Measurements from ENCODE around the gene DENND4A. TPM values are rescaled to one million over a fixed set of nuclear protein-coding genes. Genes with fewer than 3 reads are reported as not detected.

Gene DENND4A
- total and polyA plus RNA-seq, 9 of the 15 experiments (the other 6 are each of a cell fraction or from before 2014, with no cell fraction given): 6.8 to 32.3 (median 19.9) TPM

DNA sequence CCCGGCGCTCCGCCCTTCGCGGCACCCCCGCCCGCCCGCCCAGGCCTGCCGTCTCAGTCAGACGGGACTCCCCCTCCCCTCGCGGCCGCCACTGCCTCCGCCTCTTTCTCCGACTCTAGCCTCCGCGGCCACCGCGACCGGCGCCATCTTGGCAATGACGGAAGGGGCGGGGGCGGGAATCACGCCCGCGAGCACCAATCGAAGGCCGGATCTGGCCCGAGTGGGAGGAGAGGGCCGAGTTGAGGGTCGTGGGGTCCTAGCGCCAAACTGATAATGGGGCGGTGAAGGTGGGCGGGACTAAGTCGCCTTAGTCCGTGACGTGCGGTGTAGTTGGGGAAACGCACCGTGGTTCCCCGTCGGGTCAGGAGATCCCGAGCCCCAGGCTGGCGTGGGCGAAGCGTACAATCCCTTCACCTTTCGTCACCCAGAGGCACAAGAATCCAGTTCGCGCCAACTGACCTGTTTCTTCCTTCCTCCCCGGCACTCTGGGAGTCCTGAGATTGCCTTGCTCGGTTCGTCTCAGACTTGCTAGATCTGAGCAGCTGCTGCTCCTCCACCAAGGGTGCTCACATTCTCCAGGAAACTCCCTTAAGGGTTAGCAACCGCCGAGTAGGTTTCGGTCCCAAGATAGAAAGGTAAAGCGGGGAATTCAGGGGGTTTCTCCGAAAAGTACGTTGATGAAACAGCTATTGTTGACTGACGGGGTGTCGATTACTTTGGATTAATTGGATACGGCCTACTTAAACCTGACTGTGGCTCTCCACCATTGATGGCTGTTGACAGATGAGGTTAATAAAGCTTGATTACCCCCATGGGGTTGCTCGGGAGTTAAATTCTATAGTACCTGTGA, at the start of gene DENND4A (continued):
- TF ChIP-seq, protein P1, sequence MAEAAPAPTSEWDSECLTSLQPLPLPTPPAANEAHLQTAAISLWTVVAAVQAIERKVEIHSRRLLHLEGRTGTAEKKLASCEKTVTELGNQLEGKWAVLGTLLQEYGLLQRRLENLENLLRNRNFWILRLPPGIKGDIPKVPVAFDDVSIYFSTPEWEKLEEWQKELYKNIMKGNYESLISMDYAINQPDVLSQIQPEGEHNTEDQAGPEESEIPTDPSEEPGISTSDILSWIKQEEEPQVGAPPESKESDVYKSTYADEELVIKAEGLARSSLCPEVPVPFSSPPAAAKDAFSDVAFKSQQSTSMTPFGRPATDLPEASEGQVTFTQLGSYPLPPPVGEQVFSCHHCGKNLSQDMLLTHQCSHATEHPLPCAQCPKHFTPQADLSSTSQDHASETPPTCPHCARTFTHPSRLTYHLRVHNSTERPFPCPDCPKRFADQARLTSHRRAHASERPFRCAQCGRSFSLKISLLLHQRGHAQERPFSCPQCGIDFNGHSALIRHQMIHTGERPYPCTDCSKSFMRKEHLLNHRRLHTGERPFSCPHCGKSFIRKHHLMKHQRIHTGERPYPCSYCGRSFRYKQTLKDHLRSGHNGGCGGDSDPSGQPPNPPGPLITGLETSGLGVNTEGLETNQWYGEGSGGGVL (CRISPR knock-in tag; IDR thresholded peaks at IDR 0.05): no peak
- TF ChIP-seq CHCHD3 (CRISPR knock-in tag; IDR thresholded peaks at IDR 0.05): no peak
- peak; percentile 91 for TF ChIP-seq HMGN3 (IDR thresholded peaks at IDR 0.05; ENCODE audit: borderline replicate concordance, extremely low read depth, insufficient read length, low read depth, low read length)
- TF ChIP-seq YY1 (IDR thresholded peaks at IDR 0.05; ENCODE audit: borderline replicate concordance in 1 of 3, control insufficient read depth in 1 of 3, extremely low read depth in 1 of 3, insufficient read depth in 3 of 3, insufficient read length in 1 of 3, insufficient replicate concordance in 2 of 3, low read depth in 1 of 3, low read length in 2 of 3): peak; percentile 85 to 97 (median 97)
- no peak for TF ChIP-seq RBM39 (optimal IDR thresholded peaks at IDR 0.05; ENCODE audit: low read depth, low read length)
- TF ChIP-seq PHF8 (IDR thresholded peaks at IDR 0.05; ENCODE audit: borderline replicate concordance, low read length): peak; percentile 79
- no peak for TF ChIP-seq ZNF77 (CRISPR knock-in tag; IDR thresholded peaks at IDR 0.05)
- TF ChIP-seq NFE2 (IDR thresholded peaks at IDR 0.05; ENCODE audit: low read depth): 0 out of 2 replicates have a peak, but pooled peaks have one; percentile 1
- TF ChIP-seq SIN3B (IDR thresholded peaks at IDR 0.05; ENCODE audit: low read depth): no peak
- TF ChIP-seq GABPA (tag; conservative IDR thresholded peaks at IDR 0.05; ENCODE audit: low read depth): peak; percentile 60
- TF ChIP-seq, protein P2, sequence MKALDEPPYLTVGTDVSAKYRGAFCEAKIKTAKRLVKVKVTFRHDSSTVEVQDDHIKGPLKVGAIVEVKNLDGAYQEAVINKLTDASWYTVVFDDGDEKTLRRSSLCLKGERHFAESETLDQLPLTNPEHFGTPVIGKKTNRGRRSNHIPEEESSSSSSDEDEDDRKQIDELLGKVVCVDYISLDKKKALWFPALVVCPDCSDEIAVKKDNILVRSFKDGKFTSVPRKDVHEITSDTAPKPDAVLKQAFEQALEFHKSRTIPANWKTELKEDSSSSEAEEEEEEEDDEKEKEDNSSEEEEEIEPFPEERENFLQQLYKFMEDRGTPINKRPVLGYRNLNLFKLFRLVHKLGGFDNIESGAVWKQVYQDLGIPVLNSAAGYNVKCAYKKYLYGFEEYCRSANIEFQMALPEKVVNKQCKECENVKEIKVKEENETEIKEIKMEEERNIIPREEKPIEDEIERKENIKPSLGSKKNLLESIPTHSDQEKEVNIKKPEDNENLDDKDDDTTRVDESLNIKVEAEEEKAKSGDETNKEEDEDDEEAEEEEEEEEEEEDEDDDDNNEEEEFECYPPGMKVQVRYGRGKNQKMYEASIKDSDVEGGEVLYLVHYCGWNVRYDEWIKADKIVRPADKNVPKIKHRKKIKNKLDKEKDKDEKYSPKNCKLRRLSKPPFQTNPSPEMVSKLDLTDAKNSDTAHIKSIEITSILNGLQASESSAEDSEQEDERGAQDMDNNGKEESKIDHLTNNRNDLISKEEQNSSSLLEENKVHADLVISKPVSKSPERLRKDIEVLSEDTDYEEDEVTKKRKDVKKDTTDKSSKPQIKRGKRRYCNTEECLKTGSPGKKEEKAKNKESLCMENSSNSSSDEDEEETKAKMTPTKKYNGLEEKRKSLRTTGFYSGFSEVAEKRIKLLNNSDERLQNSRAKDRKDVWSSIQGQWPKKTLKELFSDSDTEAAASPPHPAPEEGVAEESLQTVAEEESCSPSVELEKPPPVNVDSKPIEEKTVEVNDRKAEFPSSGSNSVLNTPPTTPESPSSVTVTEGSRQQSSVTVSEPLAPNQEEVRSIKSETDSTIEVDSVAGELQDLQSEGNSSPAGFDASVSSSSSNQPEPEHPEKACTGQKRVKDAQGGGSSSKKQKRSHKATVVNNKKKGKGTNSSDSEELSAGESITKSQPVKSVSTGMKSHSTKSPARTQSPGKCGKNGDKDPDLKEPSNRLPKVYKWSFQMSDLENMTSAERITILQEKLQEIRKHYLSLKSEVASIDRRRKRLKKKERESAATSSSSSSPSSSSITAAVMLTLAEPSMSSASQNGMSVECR (CRISPR knock-in tag; IDR thresholded peaks at IDR 0.05): peak; percentile 15; the same call in 1 of the 2 replicates
- TF ChIP-seq ZNF253 (CRISPR knock-in tag; conservative IDR thresholded peaks at IDR 0.05): no peak
- no peak for TF ChIP-seq IRF2 (CRISPR knock-in tag; IDR thresholded peaks at IDR 0.05)
- TF ChIP-seq HIVEP1 (CRISPR knock-in tag; IDR thresholded peaks at IDR 0.05): peak; percentile 47; the same call in 1 of the 2 replicates
- TF ChIP-seq, protein P3, sequence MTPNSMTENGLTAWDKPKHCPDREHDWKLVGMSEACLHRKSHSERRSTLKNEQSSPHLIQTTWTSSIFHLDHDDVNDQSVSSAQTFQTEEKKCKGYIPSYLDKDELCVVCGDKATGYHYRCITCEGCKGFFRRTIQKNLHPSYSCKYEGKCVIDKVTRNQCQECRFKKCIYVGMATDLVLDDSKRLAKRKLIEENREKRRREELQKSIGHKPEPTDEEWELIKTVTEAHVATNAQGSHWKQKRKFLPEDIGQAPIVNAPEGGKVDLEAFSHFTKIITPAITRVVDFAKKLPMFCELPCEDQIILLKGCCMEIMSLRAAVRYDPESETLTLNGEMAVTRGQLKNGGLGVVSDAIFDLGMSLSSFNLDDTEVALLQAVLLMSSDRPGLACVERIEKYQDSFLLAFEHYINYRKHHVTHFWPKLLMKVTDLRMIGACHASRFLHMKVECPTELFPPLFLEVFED (CRISPR knock-in tag; conservative IDR thresholded peaks at IDR 0.05): no peak
- TF ChIP-seq NCOA1 (IDR thresholded peaks at IDR 0.05; ENCODE audit: low read depth): peak; percentile 33; the same call in 1 of the 2 replicates
